Stimulated activated CD4-positive, alpha-beta T cell treated with anti-CD3 and anti-CD28 coated beads, TNF-alpha, amount 100 ng/mL, for 4 hours (primary cell): ENCODE results near the gene STH.

ENCODE experiments used
- DNase-seq, 3 experiments: peaks; one replicate each; pipeline ENCODE4 v3.0.0-alpha.2; 2020; ENCODE audit warnings: low read depth in 3 of 3

The STH gene

GRCh38 chr17:45967378-45967777 is 31.7 kb upstream of the STH start:
- no peak for DNase-seq

DNA sequence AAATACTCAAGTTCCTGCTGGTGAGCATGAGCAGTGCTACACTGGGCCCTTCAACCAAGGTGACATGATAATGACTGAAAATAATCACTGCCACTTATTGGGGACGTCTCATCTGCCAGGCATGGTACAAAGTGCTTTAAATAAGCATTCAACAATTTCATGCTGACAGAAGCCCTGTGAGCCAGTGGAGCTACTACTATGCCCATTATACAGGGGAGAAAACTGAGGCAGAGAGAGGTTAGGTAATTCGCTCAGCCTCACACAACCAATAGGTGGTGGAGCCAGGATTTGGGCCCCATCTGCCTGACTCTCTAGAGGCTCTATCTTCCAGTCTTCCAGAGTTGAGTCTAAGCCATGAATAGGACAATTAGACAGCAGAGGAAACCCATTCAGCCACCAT is 30.3 kb upstream of the STH start:
- no peak for DNase-seq

GRCh38 chr17:45969726-45970125 is 29.3 kb upstream of the STH start:
- no peak for DNase-seq

- no peak for DNase-seq
Measured at GRCh38 chr17:45970659-45971058, 28.4 kb upstream of the STH start.

GRCh38 chr17:45971698-45972141 is 27.3 kb upstream of the STH start:
- DNase-seq: no peak

- DNase-seq: no peak
Measured at GRCh38 chr17:45972531-45972930, 26.5 kb upstream of the STH start.

GRCh38 chr17:45973099-45973780 is 25.8 kb upstream of the STH start:
- no peak for DNase-seq

GRCh38 chr17:45973946-45974859 is 24.8 kb upstream of the STH start:
- DNase-seq: no peak

GRCh38 chr17:45974916-45975630 is 24.0 kb upstream of the STH start:
- no peak for DNase-seq

DNA sequence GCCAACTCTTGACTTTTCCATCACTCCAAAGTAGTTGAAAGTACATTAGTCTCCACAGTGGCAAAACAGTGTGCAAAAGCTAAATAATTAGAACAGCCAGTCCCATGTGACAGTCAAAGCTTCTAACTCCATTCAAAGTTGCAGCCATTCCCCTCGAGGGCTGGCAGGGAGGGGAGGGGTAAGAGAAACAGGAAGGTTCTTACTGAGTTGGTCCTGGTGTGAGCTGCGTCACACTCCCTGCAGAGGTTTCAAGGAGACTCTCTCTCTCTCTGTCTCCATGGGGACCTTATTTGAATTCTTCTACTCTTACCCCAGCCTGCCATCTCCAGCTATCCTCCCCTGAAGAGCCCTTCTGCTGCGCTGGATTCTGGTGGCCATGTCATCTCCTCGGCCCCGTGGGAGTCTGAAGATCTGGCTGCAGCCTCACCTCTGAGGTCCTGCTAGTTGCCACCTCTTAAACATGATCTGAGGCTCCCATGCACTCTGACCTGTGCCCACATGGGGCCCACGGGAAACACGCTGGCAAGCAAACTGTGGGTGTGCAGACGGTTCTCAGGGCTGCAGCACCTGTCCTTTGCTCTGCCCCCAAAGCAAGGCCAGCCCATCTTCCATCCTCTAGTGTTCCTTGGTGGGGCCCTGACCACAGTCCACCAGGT is 23.3 kb upstream of the STH start:
- DNase-seq: no peak

- DNase-seq: no peak
Measured at GRCh38 chr17:45976391-45976754, 22.7 kb upstream of the STH start.

DNA sequence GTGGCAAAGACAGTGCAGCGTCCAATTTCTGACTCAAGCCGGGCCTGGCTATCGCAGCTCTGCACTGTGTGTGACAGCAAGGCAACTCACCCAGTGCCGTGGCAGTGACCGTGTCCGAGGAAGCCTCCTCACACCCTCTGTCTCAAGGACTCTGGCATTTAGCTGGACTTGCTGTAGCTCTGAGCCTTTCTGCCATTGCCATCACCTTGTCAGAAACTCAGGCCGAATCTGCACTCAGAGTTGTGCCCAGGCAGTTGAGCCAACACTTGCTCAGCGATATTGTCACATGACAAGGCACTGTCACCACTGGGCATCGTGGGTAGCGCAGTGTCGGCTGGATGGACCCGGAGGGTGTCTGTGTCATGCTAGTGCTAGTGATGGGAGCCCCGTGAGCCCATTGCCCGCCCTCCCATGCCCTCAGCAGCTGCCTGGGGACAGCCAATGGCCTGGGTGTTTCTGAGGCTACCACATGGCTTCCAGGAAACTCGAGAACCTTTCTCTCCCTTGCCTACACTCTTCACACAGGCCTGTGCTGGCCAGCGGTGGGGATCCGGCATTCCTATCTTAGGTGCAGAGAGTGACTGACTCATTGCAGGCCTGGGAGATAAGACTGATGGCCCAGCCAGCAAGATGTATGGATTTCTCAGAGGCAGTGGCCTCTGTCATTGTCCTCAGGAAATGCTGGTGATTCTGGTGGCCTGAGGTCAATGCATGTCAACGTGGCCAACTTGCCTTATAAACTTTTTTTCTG is 22.1 kb upstream of the STH start:
- DNase-seq: no peak

GRCh38 chr17:45977506-45977824 is 21.6 kb upstream of the STH start:
- no peak for DNase-seq

DNA sequence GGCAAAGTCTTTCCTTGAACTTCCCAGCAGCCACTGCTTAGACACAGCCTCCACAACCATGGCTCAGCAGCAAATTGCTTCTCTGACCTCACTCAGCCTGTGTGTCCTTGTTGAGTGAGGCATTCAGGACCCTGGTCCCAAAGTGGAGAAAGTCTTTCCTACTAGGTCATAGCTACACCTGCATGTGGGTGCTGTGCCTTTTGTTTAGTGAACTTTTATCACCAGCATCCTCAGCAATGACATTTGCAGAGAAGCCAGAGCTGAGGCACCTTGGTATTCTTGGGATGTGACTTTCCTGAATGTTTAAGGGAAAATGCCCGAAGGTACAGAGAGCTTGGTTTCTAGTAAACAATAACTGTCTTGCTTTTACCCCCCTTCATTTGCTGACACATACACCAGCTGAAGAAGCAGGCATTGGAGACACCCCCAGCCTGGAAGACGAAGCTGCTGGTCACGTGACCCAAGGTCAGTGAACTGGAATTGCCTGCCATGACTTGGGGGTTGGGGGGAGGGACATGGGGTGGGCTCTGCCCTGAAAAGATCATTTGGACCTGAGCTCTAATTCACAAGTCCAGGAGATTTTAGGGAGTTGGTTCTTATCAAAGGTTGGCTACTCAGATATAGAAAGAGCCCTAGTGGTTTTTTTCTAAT is 20.9 kb upstream of the STH start:
- DNase-seq: no peak

- no peak for DNase-seq
Measured at GRCh38 chr17:45979137-45979536, 19.9 kb upstream of the STH start.

GRCh38 chr17:45980855-45981254 is 18.2 kb upstream of the STH start:
- DNase-seq: no peak

DNA sequence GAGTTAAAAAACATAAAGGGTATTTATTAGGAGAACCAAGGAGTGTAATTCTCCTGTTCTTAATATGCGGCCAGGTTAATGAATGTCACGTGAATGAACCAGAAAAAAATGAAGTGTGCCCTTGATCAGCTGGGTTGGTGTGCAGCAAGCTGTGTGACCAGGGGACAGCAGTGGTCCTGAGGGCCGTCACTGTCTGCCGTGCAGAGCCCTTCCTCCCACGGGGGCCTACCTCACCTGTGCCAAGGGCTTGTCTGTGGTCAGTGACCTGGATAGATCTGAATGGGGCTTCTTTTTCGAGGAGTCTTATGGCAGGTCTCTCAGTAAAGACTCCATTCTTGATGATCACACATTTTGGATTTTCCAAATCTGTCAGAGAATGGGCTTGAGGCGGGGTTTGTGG is 17.7 kb upstream of the STH start:
- DNase-seq: no peak

GRCh38 chr17:45982791-45983613 is 16.0 kb upstream of the STH start:
- no peak for DNase-seq

DNA sequence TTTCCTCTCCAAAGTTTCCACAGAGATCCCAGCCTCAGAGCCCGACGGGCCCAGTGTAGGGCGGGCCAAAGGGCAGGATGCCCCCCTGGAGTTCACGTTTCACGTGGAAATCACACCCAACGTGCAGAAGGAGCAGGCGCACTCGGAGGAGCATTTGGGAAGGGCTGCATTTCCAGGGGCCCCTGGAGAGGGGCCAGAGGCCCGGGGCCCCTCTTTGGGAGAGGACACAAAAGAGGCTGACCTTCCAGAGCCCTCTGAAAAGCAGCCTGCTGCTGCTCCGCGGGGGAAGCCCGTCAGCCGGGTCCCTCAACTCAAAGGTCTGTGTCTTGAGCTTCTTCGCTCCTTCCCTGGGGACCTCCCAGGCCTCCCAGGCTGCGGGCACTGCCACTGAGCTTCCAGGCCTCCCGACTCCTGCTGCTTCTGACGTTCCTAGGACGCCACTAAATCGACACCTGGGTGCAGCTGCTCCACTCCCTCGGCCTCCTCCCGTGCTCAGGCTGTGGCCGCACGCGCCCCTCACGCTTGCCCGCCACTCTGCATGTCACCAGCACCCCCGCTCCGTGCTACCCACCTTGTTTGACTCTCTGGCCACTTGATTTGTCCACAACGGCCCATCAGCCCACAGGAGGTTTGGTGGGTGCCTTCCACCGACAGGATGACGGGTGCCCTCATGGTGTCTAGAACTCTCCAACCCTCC is 15.3 kb upstream of the STH start:
- DNase-seq: no peak
